ENCODE results near the gene RPS17.

RPS17 gene

GRCh38 chr15:82540055-82540983, at the start of gene RPS17:
Gene RPS17 (minus strand): TSS chr15:82540457. CDS start chr15:82540428, 29 bp downstream.
- TF ChIP-seq CTCF (conservative IDR thresholded peaks at IDR 0.05; ENCODE audit: low read depth, low read length), result peak; percentile 79
- peak within 1 kb of the TSS; percentile 99 for H3K4me3 ChIP-seq (ENCODE audit: low read depth, low read length)
- DNase-seq (ENCODE audit: low read depth), result peak; percentile 98

GRCh38 chr15:82587805-82588204, 47.5 kb upstream of the RPS17 start:
- no peak overlapping the region for H3K4me3 ChIP-seq (ENCODE audit: low read depth, low read length)
- no peak for DNase-seq (ENCODE audit: low read depth)
- TF ChIP-seq CTCF (conservative IDR thresholded peaks at IDR 0.05; ENCODE audit: low read depth, low read length), result no peak

GRCh38 chr15:82585072-82585471, 44.8 kb upstream of the RPS17 start:
- no peak overlapping the region for H3K4me3 ChIP-seq (ENCODE audit: low read depth, low read length)
- TF ChIP-seq CTCF (conservative IDR thresholded peaks at IDR 0.05; ENCODE audit: low read depth, low read length), result peak; percentile 45
- DNase-seq (ENCODE audit: low read depth), result peak; percentile 76

GRCh38 chr15:82580713-82581112, 40.5 kb upstream of the RPS17 start:
- no peak overlapping the region for H3K4me3 ChIP-seq (ENCODE audit: low read depth, low read length)
- TF ChIP-seq CTCF (conservative IDR thresholded peaks at IDR 0.05; ENCODE audit: low read depth, low read length), result no peak

GRCh38 chr15:82575335-82575734, 35.1 kb upstream of the RPS17 start:
- no peak for DNase-seq (ENCODE audit: low read depth)
- TF ChIP-seq CTCF (conservative IDR thresholded peaks at IDR 0.05; ENCODE audit: low read depth, low read length), result no peak
- H3K4me3 ChIP-seq (ENCODE audit: low read depth, low read length), result no peak overlapping the region

More at GRCh38 chr15:82580713-82581112, 40.5 kb upstream of the RPS17 start:
- no peak for DNase-seq (ENCODE audit: low read depth)

- no peak overlapping the region for H3K4me3 ChIP-seq (ENCODE audit: low read depth, low read length)
- no peak for DNase-seq (ENCODE audit: low read depth)
- TF ChIP-seq CTCF (conservative IDR thresholded peaks at IDR 0.05; ENCODE audit: low read depth, low read length), result no peak
Measured at GRCh38 chr15:82572986-82573385, 32.7 kb upstream of the RPS17 start.

GRCh38 chr15:82572311-82572710, 32.1 kb upstream of the RPS17 start:
- DNase-seq (ENCODE audit: low read depth), result no peak
- no peak overlapping the region for H3K4me3 ChIP-seq (ENCODE audit: low read depth, low read length)
- TF ChIP-seq CTCF (conservative IDR thresholded peaks at IDR 0.05; ENCODE audit: low read depth, low read length), result no peak

Data from choroid plexus epithelial cell (primary cell).